SH-SY5Y (cell line): ENCODE data around the gene ZNF816.

ENCODE experiments used
- GATA2 ChIP-seq: IDR thresholded peaks from 2 replicates; pipeline ENCODE4 v1.6.1; 2011; ENCODE audit warnings: mild to moderate bottlenecking, low read depth, low read length
- GATA3 ChIP-seq: IDR thresholded peaks from 2 replicates; pipeline ENCODE4 v1.6.1; 2011; ENCODE audit warnings: low read depth, mild to moderate bottlenecking, low read length, moderate library complexity

The ZNF816 gene

GRCh38 chr19:52988506-52988905 lies 25.8 kb upstream of the ZNF816 start:
- TF ChIP-seq GATA2 (no peak), GATA3 (no peak)

DNA sequence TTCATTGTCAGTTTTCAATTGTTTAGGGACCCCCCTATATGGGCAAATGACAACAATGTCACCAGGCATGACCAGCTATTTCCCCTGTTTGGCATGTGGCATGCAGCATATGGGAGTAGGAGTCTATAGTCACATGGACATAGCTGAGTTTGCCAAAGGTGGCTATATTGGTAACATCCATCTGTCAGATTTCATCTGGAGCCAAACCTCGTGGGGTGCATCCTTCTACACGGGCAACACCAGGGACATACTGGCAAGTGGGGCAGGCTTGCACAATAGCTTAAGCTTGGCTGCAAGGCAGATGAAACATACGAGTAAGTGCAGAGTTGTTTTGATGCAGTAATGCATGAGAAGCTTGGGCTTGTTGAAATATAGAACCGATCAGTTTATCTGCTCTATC lies 24.5 kb upstream of the ZNF816 start:
- TF ChIP-seq GATA2, result no peak
- no peak for TF ChIP-seq GATA3

DNA sequence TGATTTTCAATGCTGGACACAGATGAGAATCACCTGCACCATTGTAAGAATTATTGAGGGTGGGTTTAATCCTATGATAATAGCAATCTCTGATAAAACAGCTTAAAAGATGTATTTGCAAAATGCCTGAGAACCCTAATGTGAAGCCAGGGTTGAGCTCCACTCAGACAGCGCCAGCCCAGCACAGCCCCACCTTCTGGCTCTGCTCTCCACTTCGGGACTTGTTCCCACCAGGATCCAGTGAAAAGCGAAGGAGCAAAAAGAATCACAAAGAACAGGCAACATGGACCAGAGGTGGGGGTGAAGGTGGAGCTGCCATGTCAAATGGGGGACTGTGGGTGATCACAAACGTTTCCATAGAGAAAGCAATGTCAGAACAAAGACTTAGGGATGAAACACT lies 18.6 kb upstream of the ZNF816 start:
- TF ChIP-seq GATA3 (no peak), GATA2 (no peak)

DNA sequence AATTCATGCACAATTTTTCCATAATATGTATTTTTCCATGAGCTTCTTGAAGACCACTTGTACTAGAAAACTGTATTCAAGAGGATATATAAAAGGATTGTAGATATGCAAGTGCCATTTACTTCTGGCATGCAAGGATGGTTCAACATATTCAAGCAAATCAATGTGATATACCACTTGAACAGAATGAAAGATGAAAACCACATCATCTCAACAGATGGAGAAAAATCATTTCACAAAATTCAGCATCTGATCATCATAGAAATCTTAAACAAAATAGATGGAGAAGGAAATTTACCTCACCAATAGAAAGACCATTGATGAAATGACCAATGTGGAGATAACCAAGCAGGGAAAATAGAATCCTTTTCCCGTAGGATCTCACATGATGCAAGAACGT lies 5.1 kb upstream of the ZNF816 start:
- TF ChIP-seq GATA3, result no peak
- no peak for TF ChIP-seq GATA2

DNA sequence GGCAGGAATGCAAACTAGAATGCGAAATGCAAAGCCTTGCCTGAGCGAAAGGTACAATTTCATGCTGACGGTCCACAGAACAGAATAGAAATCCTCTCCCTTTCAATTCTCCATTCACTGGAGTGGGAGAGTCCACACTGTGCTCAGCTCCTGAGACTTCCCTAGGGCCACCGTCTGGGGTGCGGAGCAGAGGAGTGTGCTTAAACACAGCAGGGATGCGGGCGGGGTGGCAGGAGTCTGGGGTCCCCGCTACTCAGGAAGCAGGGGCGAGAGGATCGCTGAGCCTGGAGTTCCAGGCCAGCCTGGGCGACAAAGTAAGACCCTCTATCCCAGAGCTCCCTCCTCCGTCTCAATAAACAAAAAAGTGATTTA lies 552 bp upstream of the ZNF816 start:
- TF ChIP-seq GATA2 (no peak), GATA3 (no peak)

DNA sequence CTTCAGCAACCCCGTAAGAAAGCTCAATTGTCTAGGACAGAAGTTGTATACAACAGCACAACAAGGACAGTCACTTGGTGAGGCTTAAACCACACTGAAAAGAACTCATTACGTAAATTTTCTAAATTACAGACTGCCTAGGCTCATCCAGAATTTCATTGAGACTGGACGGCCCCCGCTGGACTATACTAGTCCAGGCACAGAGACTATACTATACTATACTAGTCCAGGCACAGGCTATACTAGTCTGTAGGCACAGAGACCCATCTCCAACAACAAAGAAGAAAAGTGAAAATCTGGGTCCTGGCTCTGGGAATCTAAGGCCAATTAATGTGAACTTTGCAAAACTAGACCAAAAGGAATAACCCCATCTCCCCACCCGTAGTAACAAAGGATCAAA lies 700 bp downstream of the ZNF816 start:
- TF ChIP-seq GATA2 (no peak), GATA3 (no peak)

GRCh38 chr19:52959613-52960295 lies 2.9 kb downstream of the ZNF816 start:
- TF ChIP-seq GATA3, result no peak
- TF ChIP-seq GATA2, result no peak

GRCh38 chr19:52957591-52957990 lies 5.1 kb downstream of the ZNF816 start:
- no peak for TF ChIP-seq GATA3
- TF ChIP-seq GATA2, result no peak

GRCh38 chr19:52956917-52957316 lies 5.8 kb downstream of the ZNF816 start:
- TF ChIP-seq GATA3 (no peak), GATA2 (no peak)

GRCh38 chr19:52949422-52949821 lies 13.3 kb downstream of the ZNF816 start:
- no peak for TF ChIP-seq GATA2
- no peak for TF ChIP-seq GATA3

GRCh38 chr19:52948025-52948770 lies 14.5 kb downstream of the ZNF816 start:
- TF ChIP-seq GATA2, result no peak
- TF ChIP-seq GATA3, result no peak

DNA sequence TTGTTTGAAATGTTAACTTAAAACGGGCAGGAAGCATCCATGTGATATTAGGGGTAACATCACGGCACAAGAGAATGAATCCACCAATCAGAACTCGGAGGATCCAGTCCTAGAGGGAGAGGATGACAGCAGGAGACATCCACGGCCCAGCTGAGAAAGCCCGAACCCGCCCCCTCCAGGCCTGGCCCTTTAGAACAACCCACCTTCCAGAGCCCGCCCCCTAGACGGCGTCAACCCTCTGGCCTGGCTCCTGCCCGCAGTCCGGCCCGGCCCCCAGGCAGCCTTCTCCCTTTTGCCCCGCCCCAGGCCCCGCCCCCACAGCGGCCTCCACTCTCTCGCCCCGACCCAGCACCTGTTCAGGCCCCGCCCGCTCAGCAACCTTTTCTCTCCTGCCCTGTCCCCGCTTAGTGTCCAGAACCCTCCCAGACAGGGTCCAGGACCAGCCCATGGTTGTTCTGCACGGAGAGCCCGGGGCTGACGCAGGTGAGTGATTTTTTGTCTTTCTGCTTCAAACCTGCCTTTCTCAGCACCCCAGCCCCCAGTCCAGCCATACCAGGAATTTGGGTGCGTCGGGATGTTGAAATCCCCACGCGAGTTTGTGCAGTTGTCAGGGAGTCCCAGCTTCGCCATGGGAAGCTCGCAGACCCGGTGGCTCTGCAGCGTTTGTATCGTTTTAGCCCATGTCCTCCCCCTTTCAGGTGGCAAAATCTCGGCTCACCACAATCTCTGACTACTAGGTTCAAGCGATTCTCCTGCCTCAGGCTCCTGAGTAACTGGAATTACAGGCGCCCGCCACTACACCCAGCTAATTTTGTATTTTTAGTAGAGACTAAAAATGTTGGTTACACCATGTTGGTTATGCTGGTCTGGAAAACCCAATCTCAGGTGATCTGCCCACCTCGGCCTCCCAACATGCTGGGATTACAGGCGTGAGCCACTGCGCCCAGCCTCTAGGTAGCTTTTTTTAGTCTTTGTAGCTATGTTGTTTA lies 16.1 kb downstream of the ZNF816 start:
- TF ChIP-seq GATA2, result no peak
- TF ChIP-seq GATA3, result no peak

- no peak for TF ChIP-seq GATA2
- TF ChIP-seq GATA3, result no peak
Observed at GRCh38 chr19:52945652-52946321, 16.9 kb downstream of the ZNF816 start.

- TF ChIP-seq GATA3, result no peak
- no peak for TF ChIP-seq GATA2
Observed at GRCh38 chr19:52943884-52944643, 18.6 kb downstream of the ZNF816 start.
